GM18511 (cell line): ENCODE results near the gene C14orf39.
"Not testable (repeated sequence)": the region's sequence is repeated elsewhere in the genome, so short reads cannot be mapped to it uniquely, and the experiment has no call there.

Experiments
- ATAC-seq: cut with Tn5 transposase; IDR thresholded peaks from one replicate; pipeline ENCODE4 v1.9.1; 2021; ENCODE audit warnings: mild to moderate bottlenecking, moderate library complexity; ENCODE audit not compliant: unreplicated experiment

C14orf39 gene

GRCh38 chr14:60490270-60490669 is 4.4 kb upstream of the C14orf39 start:
- ATAC-seq, result no peak

- no peak for ATAC-seq
Observed at GRCh38 chr14:60488175-60488574, 2.3 kb upstream of the C14orf39 start.

GRCh38 chr14:60487211-60487610 is 1.3 kb upstream of the C14orf39 start:
- no peak for ATAC-seq

GRCh38 chr14:60485057-60485597 is 736 bp downstream of the C14orf39 start:
- no peak for ATAC-seq

GRCh38 chr14:60482743-60483142 is 3.1 kb downstream of the C14orf39 start:
- no peak for ATAC-seq

- not testable (repeated sequence) for ATAC-seq
Observed at GRCh38 chr14:60480248-60480647, 5.6 kb downstream of the C14orf39 start.

GRCh38 chr14:60455875-60456274 is 30.0 kb downstream of the C14orf39 start:
- no peak for ATAC-seq

- ATAC-seq, result no peak
Observed at GRCh38 chr14:60430276-60430675, 55.6 kb downstream of the C14orf39 start.

GRCh38 chr14:60420050-60420449 is 65.8 kb downstream of the C14orf39 start:
- ATAC-seq, result no peak

GRCh38 chr14:60397550-60397949 is 88.3 kb downstream of the C14orf39 start:
- not testable (repeated sequence) for ATAC-seq

- ATAC-seq, result no peak
Observed at GRCh38 chr14:60396718-60397343, 89.0 kb downstream of the C14orf39 start.
